Right lobe of liver (tissue), 4 donors: ENCODE data around the gene BMP4.

ENCODE experiments used
- CTCF ChIP-seq, 4 donors: fragments of 200-600 bp in 3 of 4; fragments of 450-650 bp in 1 of 4; IDR thresholded peaks; one replicate each; pipeline versions ENCODE4 v1.5.1 to v1.8.0; 2016 to 2022; ENCODE audit warnings: antibody characterized with exemption in 4 of 4, mild to moderate bottlenecking in 2 of 4
- POLR2A ChIP-seq: fragments of 450-650 bp; IDR thresholded peaks from one replicate; pipeline ENCODE4 v1.6.1; 2017; ENCODE audit warnings: antibody characterized with exemption, mild to moderate bottlenecking
- donor health status: DM: no; HTN: no; CAD: no.
- donor health status: DM: no; HTN: no; CAD: no.
- donor health status: DM: no; HTN: yes; CAD: no.

GRCh38 chr14:53925201-53925766 lies 31.3 kb downstream of the BMP4 start:
- no peak for TF ChIP-seq CTCF (IDR thresholded peaks at IDR 0.05)
- no peak for TF ChIP-seq POLR2A
